Measurements from ENCODE around the gene PLEKHG3.
"Not testable (repeated sequence)": the region's sequence is repeated elsewhere in the genome, so short reads cannot be mapped to it uniquely, and the experiment has no call there.

Gene PLEKHG3

GRCh38 chr14:64704143-64704742 lies at the start of gene PLEKHG3:
Gene PLEKHG3 (plus strand): TSS chr14:64704424. CDS start chr14:64727632, 23,208 bp downstream.
- peak; percentile 48 for DNase-seq

- DNase-seq, result no peak
Observed at GRCh38 chr14:64654901-64655300, 49.3 kb upstream of the PLEKHG3 start.

GRCh38 chr14:64656986-64657385 lies 47.2 kb upstream of the PLEKHG3 start:
- DNase-seq, result no peak

GRCh38 chr14:64658201-64658600 lies 46.0 kb upstream of the PLEKHG3 start:
- no peak for DNase-seq

GRCh38 chr14:64658700-64659264 lies 45.4 kb upstream of the PLEKHG3 start:
- DNase-seq, result not testable (repeated sequence)

GRCh38 chr14:64659366-64659765 lies 44.9 kb upstream of the PLEKHG3 start:
- no peak for DNase-seq

- peak; percentile 38 for DNase-seq
Observed at GRCh38 chr14:64663174-64663573, 41.0 kb upstream of the PLEKHG3 start.

GRCh38 chr14:64671591-64671990 lies 32.6 kb upstream of the PLEKHG3 start:
- DNase-seq, result peak; percentile 9

GRCh38 chr14:64673316-64673715 lies 30.9 kb upstream of the PLEKHG3 start:
- no peak for DNase-seq

GRCh38 chr14:64673748-64674147 lies 30.5 kb upstream of the PLEKHG3 start:
- DNase-seq, result no peak

GRCh38 chr14:64674829-64675228 lies 29.4 kb upstream of the PLEKHG3 start:
- no peak for DNase-seq

- no peak for DNase-seq
Observed at GRCh38 chr14:64675312-64675711, 28.9 kb upstream of the PLEKHG3 start.

GRCh38 chr14:64676410-64677008 lies 27.7 kb upstream of the PLEKHG3 start:
- no peak for DNase-seq

GRCh38 chr14:64680013-64680713 lies 24.1 kb upstream of the PLEKHG3 start:
- no peak for DNase-seq

- DNase-seq, result no peak
Observed at GRCh38 chr14:64680714-64681065, 23.5 kb upstream of the PLEKHG3 start.

- no peak for DNase-seq
Observed at GRCh38 chr14:64681796-64682710, 22.2 kb upstream of the PLEKHG3 start.

GRCh38 chr14:64682843-64683242 lies 21.4 kb upstream of the PLEKHG3 start:
- no peak for DNase-seq

- no peak for DNase-seq
Observed at GRCh38 chr14:64683264-64683663, 21.0 kb upstream of the PLEKHG3 start.

GRCh38 chr14:64684091-64684490 lies 20.1 kb upstream of the PLEKHG3 start:
- DNase-seq, result no peak

GRCh38 chr14:64685371-64686281 lies 18.6 kb upstream of the PLEKHG3 start:
- DNase-seq, result no peak

GRCh38 chr14:64686282-64686615 lies 18.0 kb upstream of the PLEKHG3 start:
- DNase-seq, result no peak

- no peak for DNase-seq
Observed at GRCh38 chr14:64688031-64688430, 16.2 kb upstream of the PLEKHG3 start.

All from NCI-H774 (cell line).